AG20443 (cell line): ENCODE data around the gene EXOC3L4.
"Not testable (repeated sequence)": the region's sequence is repeated elsewhere in the genome, so short reads cannot be mapped to it uniquely, and the experiment has no call there.

Experiments
- DNase-seq: peaks from one replicate; pipeline ENCODE4 v3.0.0; 2012; ENCODE audit warnings: low spot score, mixed read lengths

The EXOC3L4 gene

DNA sequence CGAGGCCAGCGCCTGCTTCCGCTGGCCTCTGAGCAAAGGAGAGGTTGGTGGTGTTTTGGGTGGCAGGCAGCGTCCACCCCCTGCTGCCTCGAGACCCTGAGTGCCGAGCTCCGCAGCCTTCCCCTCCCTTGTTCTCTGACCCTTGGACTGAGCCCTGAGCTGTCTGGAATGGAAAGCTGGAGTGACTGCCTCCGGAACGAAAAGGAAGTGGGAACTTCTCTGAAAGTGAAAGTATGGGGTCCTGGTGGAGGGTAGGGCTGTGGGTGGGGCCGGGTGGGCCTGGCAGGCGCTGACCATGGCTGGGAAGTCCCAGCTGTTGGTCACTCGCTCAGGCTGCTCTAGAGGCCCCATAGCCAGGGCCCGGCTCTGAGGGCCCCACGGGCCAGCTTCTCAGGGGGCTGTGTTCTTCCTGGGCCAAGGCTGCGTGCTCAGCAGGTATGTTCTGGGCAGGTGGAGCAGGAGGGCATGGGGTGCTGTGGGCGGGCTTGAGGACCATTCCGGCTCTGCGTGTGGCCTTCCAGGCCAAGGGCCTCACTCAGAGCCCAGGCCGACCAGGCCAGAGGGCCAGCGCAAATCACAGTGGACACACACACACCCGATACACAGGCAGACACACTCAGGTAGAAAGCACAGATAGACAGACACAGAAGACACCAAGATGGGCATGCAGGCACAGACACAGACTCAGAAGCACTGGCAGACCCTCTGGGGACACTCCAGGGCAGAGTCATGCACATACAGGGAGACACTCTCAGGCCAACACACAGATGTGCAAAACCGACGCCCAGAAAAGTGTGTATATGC, at the start of gene EXOC3L4:
EXOC3L4 (plus strand) TSS at position 320 of the 804 bp plus-strand sequence. CDS start 5,495 bp downstream, outside the sequence.
- no peak for DNase-seq

DNA sequence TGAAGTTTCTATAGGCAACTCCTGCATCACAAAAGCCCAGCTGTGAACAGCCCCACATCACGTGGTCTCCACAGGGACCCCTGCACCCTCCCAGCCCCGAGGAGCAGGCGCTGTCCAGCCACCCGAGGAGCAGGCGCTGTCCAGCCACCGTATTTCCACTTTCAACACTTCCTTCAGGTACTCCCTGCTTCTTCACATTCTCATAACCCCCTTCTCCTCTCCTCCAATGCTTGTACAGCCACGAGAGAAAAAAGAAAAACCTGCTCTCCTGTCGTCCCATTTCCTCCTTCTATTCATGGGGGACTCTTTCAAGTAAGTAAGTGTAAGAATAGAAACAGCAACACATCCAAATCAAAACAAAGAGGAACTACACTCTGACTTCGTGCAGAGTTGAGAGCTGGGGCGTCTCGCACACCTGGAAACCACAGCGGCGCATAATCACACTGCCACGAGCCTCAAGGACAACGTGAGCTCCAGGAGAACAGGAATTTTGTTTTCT, 49.1 kb upstream of the EXOC3L4 start:
- no peak for DNase-seq

DNA sequence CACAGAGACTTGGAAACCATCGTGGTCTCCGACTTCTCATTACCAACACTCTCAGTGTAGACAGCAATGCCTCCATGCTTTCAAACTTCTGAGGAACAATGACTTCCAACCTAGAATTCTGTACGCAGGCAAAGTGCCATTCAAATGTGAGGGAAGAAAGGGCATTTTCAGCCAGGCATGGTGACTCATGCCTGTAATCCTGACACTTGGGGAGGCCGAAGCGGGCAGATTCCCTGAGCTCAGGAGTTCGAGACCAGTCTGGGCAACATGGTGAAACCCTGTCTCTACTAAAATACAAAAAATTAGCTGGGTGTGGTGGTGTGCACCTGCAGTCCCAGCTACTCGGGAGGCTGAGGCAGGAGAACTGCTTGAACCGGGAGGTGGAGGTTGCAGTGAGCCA, 47.1 kb upstream of the EXOC3L4 start:
- DNase-seq: not testable (repeated sequence)

DNA sequence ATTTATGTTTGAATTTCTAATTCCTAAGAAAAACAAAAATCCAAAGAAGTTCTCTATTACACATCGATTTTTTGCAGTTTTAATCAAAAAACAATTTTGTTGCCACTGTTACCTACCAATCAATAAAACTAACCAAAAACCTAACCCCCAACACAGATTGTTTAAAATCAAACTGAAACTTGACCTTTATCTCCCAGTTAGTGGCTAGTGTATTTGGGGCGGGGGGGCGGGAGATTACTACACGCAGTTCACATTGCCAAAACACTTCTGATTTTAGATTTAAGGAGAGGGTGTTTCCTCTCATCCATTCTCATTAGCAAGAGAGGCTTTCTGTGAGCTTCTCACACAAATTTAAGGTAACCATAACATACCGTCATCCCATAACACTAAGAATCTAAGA, 43.6 kb upstream of the EXOC3L4 start:
- no peak for DNase-seq

DNA sequence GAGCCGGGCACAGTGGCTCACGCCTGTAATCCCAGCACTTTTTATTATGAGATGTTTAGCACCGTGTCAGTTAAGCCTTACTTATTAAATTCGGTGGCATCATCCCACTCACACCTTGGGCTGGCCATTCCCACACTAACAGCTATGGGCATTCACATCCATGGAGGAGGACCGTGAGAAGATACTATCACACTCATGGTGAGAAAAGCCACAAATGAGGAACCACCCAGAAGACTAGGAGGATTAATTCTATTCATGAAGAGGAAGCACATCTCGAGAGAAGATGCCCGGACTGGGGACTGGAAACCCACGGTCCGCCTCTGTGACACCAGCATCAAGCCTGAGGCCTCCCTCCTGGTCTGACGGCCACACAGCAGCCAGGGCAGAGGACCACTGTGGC, 42.1 kb upstream of the EXOC3L4 start:
- no peak for DNase-seq

DNA sequence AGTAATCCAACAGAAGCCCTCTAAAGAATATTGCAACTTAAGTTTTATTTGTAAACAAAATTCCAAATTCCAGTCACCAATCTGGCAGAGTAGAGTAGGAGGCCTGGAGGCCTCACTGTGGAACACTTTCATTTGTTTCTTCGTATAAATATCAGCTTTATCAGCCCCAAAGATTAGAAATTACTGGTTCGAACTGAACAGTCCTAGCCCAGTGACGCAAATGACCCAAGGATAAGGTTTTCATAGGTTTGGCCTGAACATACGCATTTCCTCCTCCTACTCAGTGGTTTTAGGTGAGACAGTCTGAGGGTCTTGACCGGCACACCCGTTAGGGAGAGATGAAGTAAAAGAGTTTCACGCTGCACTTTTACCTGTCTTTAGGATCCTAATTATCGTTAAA, 38.8 kb upstream of the EXOC3L4 start:
- DNase-seq: no peak

DNA sequence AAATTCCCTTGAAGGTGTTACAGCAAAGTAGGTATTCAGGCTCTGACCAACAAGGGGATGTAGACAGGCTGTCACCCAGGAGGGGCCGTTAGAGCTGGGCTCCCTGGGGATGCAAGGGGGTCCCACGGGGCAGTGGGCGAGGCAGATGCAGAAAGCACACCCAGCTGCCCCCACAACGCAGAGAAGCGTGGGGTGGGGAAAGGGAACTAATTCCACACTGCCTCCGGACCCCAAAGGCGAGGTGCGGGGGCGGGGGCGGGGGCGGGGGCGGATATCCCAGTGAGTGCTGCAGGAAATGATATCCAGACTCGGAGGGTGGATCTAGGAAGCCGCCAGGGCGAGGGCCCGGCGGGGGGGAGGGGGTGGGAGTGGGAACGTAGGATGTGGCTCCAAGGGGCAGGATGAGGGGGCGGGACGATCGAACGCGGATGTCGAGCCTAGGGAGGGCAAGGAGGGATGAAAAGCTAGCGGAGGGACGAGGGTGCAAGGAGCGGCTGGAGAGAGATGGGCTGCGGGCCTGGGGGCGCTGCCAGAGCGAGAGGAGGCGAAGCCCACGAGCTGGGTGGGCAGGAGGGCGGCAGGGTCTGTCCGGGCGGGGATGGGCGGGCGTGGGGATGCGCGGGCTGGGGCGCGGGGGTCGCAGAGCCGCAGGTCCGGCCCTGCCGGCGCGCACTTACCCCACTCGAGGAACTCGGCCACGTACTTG, 38.0 kb upstream of the EXOC3L4 start:
- DNase-seq: peak; percentile 82

DNA sequence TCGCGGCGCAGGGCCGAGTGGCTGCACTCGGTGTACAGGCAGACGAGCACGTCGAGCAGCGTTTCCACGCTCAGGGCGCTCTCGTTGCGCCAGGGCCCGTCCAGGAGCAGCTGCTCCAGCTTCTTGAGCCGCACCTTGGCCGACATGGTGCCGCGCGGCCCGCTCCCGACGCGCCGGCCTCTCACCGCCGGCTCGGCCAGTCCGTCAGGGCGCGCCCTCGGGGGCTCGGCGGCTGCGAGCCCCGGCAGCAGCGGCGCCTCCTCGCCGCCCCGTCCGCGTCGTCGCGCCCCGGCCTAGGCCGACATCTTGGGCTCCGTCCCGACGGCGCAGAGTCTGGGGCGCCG, 37.5 kb upstream of the EXOC3L4 start:
- no peak for DNase-seq

DNA sequence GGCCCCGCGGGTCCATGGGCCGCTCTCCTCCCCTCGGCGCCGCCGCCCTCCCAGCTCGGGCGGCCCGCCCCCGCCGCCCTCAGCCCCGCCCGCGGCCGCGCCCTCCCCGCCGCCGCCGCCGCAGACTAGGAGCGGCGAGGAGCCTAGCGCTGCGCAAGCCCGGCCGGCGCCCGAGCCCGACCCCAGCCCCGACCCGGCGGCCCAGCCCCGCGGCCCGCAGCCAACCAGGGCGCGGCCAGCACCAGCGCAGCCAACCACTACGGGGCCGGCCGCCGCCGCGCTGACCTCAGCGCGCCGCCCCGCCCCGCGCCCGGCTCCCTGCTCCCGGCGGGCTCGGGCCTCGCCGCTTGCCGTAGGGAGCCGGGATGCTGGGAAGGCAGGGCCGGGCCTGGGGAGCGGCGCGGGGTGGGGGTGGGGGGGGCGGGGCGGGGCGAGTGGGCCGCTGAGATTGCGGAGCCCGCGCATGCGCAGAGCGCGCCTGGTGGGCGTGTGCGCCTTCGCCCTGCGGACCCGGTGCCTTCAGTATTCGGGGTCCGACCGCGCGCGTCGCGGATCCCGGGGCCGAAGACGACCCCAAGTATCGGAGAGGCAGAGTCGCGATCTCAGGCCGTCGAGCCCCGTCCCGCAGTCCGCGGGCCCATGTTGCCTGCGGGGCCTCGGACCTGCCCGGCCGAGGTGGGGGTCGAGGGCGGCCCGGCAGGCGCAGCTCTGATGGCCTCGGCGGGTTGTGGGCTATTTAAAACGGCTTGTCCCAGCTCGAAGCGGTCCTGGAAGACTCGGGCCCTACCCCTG, 37.0 kb upstream of the EXOC3L4 start, which contains the start of gene CDC42BPB:
CDC42BPB (minus strand) TSS at position 178 of the 792 bp plus-strand sequence. CDS start 376 bp downstream, outside the sequence.
- DNase-seq: peak; percentile 99

DNA sequence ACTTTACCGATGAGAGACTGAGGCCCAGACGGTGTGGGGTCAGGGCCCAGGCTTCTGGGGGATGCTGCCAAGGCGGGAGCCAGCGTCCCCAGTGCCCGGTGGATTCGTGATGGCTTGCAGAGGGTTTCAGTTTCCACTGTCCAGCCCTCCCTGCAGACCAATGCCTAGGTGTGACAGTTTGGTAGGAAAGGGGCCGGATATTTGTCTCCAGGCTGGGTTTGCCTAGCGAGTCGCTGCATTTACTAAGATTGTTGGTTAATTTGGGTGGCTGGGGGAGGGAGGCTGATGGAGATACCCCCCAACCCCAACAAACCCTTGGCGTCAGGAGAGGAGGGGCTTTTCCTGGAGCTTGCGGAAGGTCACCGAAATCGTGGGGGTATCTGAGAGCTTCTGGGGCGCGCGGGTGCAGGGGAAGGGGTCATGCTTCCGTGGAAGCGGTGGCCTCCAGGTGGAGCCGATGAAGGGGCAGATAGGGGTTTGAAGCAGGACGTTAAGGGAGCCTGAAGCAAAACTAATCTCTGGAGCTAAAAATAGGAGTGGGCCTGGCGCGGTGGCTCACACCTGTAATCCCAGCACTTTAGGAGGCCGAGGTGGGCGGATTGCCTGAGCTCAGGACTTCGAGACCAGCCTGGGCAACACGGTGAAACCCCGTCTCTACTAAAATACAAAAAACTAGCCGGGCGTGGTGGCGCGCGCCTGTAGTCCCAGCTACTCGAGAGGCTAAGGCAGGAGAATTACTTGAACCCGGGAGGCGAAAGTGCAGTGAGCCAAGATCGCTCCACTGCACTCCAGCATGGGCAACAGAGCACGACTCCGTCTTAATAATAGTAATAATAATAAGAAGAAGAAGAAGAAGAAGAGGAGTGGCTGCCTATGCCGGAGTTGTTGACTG, 36.1 kb upstream of the EXOC3L4 start:
- no peak for DNase-seq

DNA sequence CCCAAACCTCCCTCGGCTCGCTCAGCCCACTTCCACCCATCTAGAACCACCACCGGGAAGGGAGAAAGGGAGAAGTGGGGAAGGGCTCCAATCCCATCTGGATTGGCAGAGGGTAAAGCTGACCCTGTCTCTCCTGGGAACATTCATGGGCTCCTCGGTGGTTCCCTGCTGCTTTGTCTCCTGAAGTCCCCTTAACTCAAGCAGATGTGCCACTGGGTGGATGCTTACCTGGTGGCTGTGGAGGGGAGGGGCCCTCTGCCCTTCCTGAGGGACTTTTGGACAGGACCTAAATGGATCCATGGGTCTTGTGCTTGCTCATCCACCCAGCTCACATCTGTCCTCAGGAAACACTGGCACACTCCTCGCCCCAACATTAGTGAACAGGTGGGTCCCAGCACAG, 35.0 kb upstream of the EXOC3L4 start:
- DNase-seq: no peak

DNA sequence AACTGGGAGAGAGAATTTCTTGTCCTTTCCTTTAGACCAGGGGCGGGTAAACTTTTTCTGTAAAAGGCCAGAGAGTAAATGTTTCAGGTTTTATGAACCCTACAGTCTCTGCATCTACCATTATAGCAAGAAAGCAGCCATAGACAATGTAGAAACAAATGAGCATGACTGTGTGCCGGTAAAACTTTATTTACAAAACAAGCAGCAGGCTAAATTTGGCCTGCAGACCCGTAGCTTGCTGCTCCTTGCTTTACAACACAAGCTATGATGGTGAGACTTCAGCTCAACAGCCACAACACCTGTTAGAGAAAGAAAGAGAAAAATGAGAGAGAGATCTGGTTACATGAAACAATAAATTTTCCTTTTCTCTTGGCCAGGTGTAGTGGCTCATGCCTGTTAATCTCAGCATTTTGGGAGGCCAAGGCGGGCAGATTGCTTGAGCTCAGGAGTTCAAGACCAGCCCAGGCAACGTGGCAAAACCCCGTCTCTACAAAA, 33.0 kb upstream of the EXOC3L4 start:
- no peak for DNase-seq

DNA sequence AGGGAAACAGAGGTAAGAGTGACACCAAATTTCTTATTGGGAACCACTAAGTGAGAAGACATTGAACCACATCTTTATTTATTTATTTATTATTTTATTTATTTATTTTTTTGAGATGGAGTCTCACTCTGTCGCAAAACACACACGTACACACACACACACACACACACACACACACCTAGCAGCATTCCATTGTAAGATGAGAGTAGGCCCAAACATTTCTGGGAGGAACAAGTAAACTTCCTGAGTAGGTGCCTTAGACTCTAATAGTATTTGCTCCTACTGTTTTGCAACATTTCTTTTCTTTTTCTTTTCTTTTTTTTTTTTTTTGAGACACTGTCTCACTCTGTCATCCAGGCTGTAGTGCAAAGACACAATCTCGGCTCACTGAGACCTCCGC, 30.1 kb upstream of the EXOC3L4 start:
- no peak for DNase-seq

DNA sequence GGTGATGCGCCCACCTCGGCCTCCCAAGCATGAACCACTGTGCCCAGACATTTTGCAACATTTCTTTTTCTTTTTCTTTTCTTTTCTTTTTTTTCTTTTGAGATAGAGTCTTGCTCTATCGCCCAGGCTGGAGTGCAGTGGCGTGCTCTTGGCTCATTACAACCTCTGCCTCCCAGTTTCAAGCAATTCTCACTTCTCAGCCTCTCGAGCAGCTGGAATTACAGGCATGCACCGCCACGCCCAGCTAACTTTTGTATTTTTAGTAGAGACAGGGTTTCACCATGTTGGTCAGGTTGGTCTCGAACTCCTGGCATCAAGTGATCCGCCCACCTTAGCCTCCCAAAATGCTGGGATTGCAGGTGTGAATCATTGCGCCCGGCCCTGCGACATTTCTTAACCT, 29.5 kb upstream of the EXOC3L4 start:
- no peak for DNase-seq

DNA sequence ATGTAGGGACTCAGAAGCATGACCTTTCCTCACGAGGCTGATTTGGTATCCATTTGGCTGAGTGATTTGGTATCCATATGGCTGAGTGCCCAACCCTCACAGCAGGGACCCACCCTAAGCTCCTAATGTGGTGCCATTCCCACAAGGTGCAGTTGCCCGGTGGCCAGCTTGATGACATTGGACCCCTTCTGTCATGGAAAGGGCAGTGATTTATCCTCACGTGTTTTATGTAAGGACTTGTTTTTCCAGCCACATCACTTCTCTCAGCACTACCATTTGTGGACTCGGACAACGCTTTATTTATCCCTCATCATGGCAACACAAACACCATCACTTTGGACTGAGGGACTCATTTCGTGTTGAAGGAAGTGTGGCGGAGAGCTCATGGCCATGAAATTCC, 28.7 kb upstream of the EXOC3L4 start:
- no peak for DNase-seq

DNA sequence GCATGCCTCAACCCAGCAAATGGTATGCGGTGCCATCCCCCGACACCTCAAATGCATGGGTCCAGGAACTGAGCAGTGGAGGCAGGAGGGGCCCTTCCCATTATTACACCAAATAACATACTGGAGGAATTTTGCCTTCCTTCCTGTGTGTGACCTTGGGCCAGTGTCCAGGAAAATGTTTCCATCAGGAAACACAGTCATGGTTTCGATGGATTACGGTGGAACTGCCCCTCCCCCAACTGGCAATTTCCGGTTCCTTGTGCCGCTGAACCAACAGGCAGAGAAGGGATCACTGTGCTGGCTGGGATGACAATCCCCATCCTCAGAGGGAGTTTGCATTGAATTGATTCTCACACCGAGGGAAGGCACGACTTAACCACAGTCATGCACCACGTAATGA, 28.1 kb upstream of the EXOC3L4 start:
- no peak for DNase-seq

DNA sequence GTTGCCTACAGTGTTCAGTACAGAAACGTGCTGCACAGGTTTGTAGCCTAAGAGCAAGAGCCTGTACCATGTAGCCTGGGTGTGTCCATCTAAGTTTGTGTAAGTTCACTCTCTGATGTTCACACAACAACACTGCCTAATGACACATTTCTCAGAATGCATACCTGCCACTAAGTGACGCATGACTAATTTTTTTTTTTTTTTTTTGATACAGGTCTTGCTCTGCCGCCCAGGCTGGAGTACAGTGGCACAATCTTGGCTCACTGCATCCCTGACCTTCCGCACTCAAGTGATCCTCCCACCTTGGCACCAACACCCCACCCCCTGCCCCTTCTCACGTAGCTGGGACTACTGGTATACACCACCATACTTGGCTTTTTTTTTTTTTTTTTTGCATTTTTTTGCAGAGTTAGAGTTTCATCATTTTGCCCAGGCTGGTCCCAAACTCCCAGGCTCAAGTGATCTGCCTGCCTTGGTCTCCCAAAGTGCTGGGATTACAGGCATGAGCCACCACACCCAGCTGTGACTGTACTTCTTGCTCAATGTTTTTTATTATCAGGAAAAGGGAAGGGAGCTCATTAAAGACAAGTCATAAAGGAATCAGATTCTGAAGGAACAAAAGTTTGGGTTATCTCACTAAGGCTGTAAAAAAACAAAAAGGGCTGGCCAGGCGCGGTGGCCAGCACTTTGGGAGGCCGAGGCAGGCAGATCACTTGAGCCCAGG, 27.1 kb upstream of the EXOC3L4 start:
- peak; percentile 55 for DNase-seq

DNA sequence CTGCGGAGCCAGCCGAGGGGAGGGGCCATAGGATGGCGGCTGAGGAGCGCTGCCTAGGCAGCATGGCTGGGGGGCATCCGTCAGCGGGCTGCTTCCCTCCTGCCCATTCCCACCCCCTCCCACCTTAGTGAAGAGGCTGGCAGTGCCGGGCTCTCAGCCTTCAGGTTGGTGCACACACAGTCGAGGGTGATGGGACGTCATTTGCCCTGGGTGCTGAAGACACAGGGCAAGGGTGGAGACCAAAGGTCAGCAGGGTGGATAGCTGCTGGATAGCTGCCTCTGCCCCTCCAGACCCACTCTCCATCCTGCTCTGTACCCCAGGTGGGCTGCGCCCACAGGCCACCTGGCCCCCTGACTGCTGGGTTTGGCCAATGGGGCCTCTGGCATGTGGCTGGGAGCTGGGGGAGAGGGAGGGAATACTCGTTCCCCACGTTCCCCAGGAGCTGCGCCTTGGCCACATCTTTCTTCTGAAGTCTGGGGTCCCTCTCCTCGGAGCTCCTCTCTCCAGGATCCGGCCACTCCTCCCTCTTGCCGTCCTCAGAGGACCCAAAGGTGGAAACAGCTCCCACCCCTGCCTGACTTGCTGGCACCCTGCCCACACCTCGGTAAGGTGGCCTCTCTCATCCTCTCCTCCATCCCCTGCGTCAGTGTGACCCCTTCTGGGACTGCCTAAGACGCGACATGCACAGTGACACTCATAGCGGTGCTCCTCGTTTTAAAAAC, 26.0 kb upstream of the EXOC3L4 start:
- no peak for DNase-seq

DNA sequence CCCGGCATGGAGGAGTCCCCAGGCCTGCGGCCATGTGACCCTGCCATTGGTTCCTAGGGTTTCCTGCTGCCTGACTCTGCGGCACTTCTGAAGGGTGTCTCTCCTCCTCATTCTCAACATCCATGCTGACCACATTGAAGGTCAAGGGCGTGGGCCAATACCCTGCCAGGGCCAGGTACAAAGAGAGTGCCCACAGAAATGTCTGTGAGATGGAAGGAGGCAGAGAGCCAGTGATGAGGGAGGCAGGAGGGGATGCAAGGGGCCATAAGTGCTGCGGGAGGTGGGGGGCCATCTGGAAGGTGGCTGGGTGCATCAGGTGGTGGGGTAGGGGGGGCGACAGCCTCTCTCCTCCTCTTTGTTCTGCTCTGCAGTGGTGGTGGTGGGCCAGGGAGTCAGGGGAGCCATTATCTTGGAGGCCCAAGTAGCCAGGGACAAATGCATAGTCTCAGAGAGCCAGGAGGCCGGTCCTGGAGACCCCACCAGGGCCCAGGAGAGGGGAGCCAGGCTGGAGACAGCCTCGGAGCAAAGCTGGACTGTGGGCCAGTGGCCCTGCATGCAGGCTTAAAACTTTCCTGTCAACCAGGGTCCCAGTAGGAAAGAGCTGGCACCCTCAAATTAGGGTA, 24.2 kb upstream of the EXOC3L4 start:
- DNase-seq: no peak
